Smooth muscle cell (in vitro differentiated cells): ENCODE results near the gene TRIM2. TPM values are rescaled to one million over a fixed set of nuclear protein-coding genes. Genes with fewer than 3 reads are reported as not detected.

Source experiments
- DNase-seq: peaks from one replicate; lab custom pipeline; 2025; ENCODE audit not compliant: unreplicated experiment; lab: John Stamatoyannopoulos, UW
- H2AFZ ChIP-seq: fragments of 200-600 bp; sonication (generic); 2 replicates; pipeline ENCODE4 v1.6.0; 2016; ENCODE audit warnings: antibody characterized with exemption, low read depth, mild to moderate bottlenecking
- H3F3A ChIP-seq: fragments of 200-600 bp; sonication (generic); 2 replicates; pipeline ENCODE4 v1.6.0; 2017; ENCODE audit warnings: antibody characterized with exemption, low read depth
- H3K27ac ChIP-seq: fragments of 200-600 bp; sonication (generic); 2 replicates; pipeline ENCODE4 v1.5.1; 2016; ENCODE audit warnings: low read depth, mild to moderate bottlenecking
- H3K27me3 ChIP-seq: fragments of 200-600 bp; sonication (generic); 2 replicates; pipeline ENCODE4 v1.6.1; 2016; ENCODE audit warnings: low read depth, mild to moderate bottlenecking
- H3K36me3 ChIP-seq: fragments of 200-600 bp; sonication (generic); 2 replicates; pipeline ENCODE4 v1.5.1; 2016; ENCODE audit warnings: low read depth
- H3K4me1 ChIP-seq: fragments of 200-600 bp; sonication (generic); 2 replicates; pipeline ENCODE4 v1.5.1; 2016; ENCODE audit warnings: low read depth
- H3K4me2 ChIP-seq: fragments of 200-600 bp; sonication (generic); 2 replicates; pipeline ENCODE4 v1.6.0; 2016; ENCODE audit warnings: mild to moderate bottlenecking
- H3K4me3 ChIP-seq: fragments of 200-600 bp; sonication (generic); 2 replicates; pipeline ENCODE4 v1.5.1; 2016; ENCODE audit warnings: mild to moderate bottlenecking
- H3K79me2 ChIP-seq: fragments of 200-600 bp; sonication (generic); 2 replicates; pipeline ENCODE4 v1.6.0; 2016; ENCODE audit warnings: low read depth, mild to moderate bottlenecking
- H3K9ac ChIP-seq: fragments of 200-600 bp; sonication (generic); 2 replicates; pipeline ENCODE4 v1.6.0; 2016; ENCODE audit warnings: low read depth
- H3K9me3 ChIP-seq: fragments of 200-600 bp; sonication (generic); replicated peaks from 2 replicates; pipeline ENCODE4 v1.5.1; 2016; ENCODE audit warnings: low read depth
- H4K20me1 ChIP-seq: fragments of 200-600 bp; sonication (generic); 2 replicates; pipeline ENCODE4 v1.6.0; 2016; ENCODE audit warnings: low read depth
- CTCF ChIP-seq: fragments of 200-600 bp; sonication (generic); IDR thresholded peaks from 2 replicates; pipeline ENCODE4 v1.5.1; 2017; ENCODE audit warnings: borderline replicate concordance, mild to moderate bottlenecking, antibody characterized with exemption; ENCODE audit not compliant: insufficient read depth, poor library complexity, severe bottlenecking
- WGBS: methylation state at CpG from one replicate; pipeline ENCODE4 v1.1.7; 2016; ENCODE audit warnings: low lambda C conversion rate; 5-methylcytosine and 5-hydroxymethylcytosine counted together
- polyA plus RNA-seq: library from polyadenylated mRNA; unstranded; fragments of >200 nt; fragmentation: Nextera tagmentation; extraction: Ambion mirVana; gene quantifications from 2 replicates; pipeline ENCODE4 v1.2.1, GENCODE V29; 2016
- total RNA-seq: library from RNA; depleted of rRNA; stranded (reverse); fragments of >200 nt; gene quantifications from 2 replicates; pipeline ENCODE4 v1.2.3, GENCODE V29; 2014

Gene TRIM2
- total and polyA plus RNA-seq, 2 experiments from 2014 or later = 9.1 to 33.4 TPM

- WGBS = 62% methylated on average over 3 of the region's 3 CpGs
- no peaks in the 10 kb centered on the region for H3K9me3 ChIP-seq
- H3K79me2 ChIP-seq = no peaks in the 10 kb centered on the region
- H3K4me2 ChIP-seq = no peak overlapping the region
- no peaks in the 10 kb centered on the region for H4K20me1 ChIP-seq
- DNase-seq = no peak
- no peaks in the 10 kb centered on the region for H3K36me3 ChIP-seq
- no peak for TF ChIP-seq CTCF
- H2AFZ ChIP-seq = no peak overlapping the region
- H3K4me3 ChIP-seq = no peak overlapping the region
- H3K4me1 ChIP-seq = no peaks in the 10 kb centered on the region
- H3K27me3 ChIP-seq = no peaks in the 10 kb centered on the region
- no peak overlapping the region for H3K9ac ChIP-seq
- no peaks in the 10 kb centered on the region for H3F3A ChIP-seq
- H3K27ac ChIP-seq = no peak overlapping the region
These were observed 157.9 kb downstream of the TRIM2 start for GRCh38 chr4:153362184-153362583.

GRCh38 chr4:153364061-153364460, 159.8 kb downstream of the TRIM2 start:
- H4K20me1 ChIP-seq = no peaks in the 10 kb centered on the region
- H3K79me2 ChIP-seq = no peaks in the 10 kb centered on the region
- H3K9me3 ChIP-seq = no peaks in the 10 kb centered on the region
- no peak for DNase-seq
- H3K4me3 ChIP-seq = no peak overlapping the region
- WGBS = 97% methylated on average over 4 of the region's 4 CpGs
- H3K27me3 ChIP-seq = no peaks in the 10 kb centered on the region
- H3K4me1 ChIP-seq = no peaks in the 10 kb centered on the region
- H2AFZ ChIP-seq = no peak overlapping the region
- TF ChIP-seq CTCF = no peak
- H3K36me3 ChIP-seq = no peaks in the 10 kb centered on the region
- no peak overlapping the region for H3K4me2 ChIP-seq
- H3F3A ChIP-seq = no peaks in the 10 kb centered on the region
- H3K9ac ChIP-seq = no peak overlapping the region
- no peak overlapping the region for H3K27ac ChIP-seq

- Histone ChIP-seq H3K9me3 (no peaks in the 10 kb centered on the region), H3K9ac (no peak overlapping the region), H3K4me1 (no peaks in the 10 kb centered on the region), H2AFZ (no peak overlapping the region), H3F3A (no peaks in the 10 kb centered on the region), H3K79me2 (no peaks in the 10 kb centered on the region), H3K36me3 (no peaks in the 10 kb centered on the region), H4K20me1 (no peaks in the 10 kb centered on the region), H3K27me3 (no peaks in the 10 kb centered on the region), H3K4me2 (no peak overlapping the region), H3K4me3 (no peak overlapping the region), H3K27ac (no peak overlapping the region)
- WGBS = 98% methylated on average over 2 of the region's 2 CpGs
- TF ChIP-seq CTCF = no peak
- DNase-seq = no peak
These were observed 160.8 kb downstream of the TRIM2 start for GRCh38 chr4:153365003-153365402.

- 94% methylated on average over 1 of the region's 1 CpG for WGBS
- H4K20me1 ChIP-seq = no peaks in the 10 kb centered on the region
- H3K9me3 ChIP-seq = no peaks in the 10 kb centered on the region
- no peak for TF ChIP-seq CTCF
- no peaks in the 10 kb centered on the region for H3F3A ChIP-seq
- no peaks in the 10 kb centered on the region for H3K79me2 ChIP-seq
- H3K4me3 ChIP-seq = no peak overlapping the region
- H3K36me3 ChIP-seq = no peaks in the 10 kb centered on the region
- H3K4me2 ChIP-seq = no peak overlapping the region
- no peak overlapping the region for H3K9ac ChIP-seq
- no peak overlapping the region for H2AFZ ChIP-seq
- no peak overlapping the region for H3K27ac ChIP-seq
- no peaks in the 10 kb centered on the region for H3K27me3 ChIP-seq
- no peaks in the 10 kb centered on the region for H3K4me1 ChIP-seq
- DNase-seq = no peak
These were observed 162.2 kb downstream of the TRIM2 start for GRCh38 chr4:153366486-153366885.
